Keratinocyte (primary cell): ENCODE measurements around the gene FAM13A. TPM values are rescaled to one million over a fixed set of nuclear protein-coding genes. Genes with fewer than 3 reads are reported as not detected.

ENCODE experiments used
- DNase-seq: peaks from one replicate; pipeline ENCODE4 v3.0.0-alpha.2; 2011; ENCODE audit warnings: low read depth, missing footprints, low spot score
- FAIRE-seq: peaks from 2 replicates; lab custom pipeline; 2011; peaks lifted over from hg19 to GRCh38; lab: Jason Lieb, UNC
- H2AFZ ChIP-seq: 2 replicates; pipeline ENCODE4 v1.6.0; 2012; ENCODE audit warnings: low read length, control low read depth, inconsistent platforms; ENCODE audit not compliant: control insufficient read depth
- H3K27ac ChIP-seq: 2 replicates; pipeline ENCODE4 v1.5.1; 2011; ENCODE audit warnings: low read length; ENCODE audit not compliant: control insufficient read depth, insufficient read depth
- H3K27me3 ChIP-seq: 3 replicates; pipeline ENCODE4 v1.6.0; 2011; ENCODE audit warnings: low read length; ENCODE audit not compliant: control insufficient read depth, insufficient read depth; ENCODE audit errors: extremely low read depth
- H3K36me3 ChIP-seq, 2 experiments: 2 replicates in 1 of 2; 3 replicates in 1 of 2; pipeline ENCODE4 v1.5.1; 2011; ENCODE audit warnings: low read length in 2 of 2, mild to moderate bottlenecking in 1 of 2; ENCODE audit not compliant: control insufficient read depth in 2 of 2, insufficient read depth in 2 of 2; ENCODE audit errors: extremely low read depth in 1 of 2
- H3K4me1 ChIP-seq: 3 replicates; pipeline ENCODE4 v1.5.1; 2011; ENCODE audit warnings: low read length; ENCODE audit not compliant: control insufficient read depth, insufficient read depth; ENCODE audit errors: extremely low read depth
- H3K4me2 ChIP-seq: 3 replicates; pipeline ENCODE4 v1.6.0; 2011; ENCODE audit warnings: low read depth, low read length; ENCODE audit not compliant: control insufficient read depth, insufficient read depth; ENCODE audit errors: extremely low read depth
- H3K4me3 ChIP-seq, 3 experiments: fragments of 200-600 bp in 1 of 3; sonication (generic) in 1 of 3; 2 replicates in 2 of 3; 3 replicates in 1 of 3; pipeline ENCODE4 v1.5.1; 2011 to 2016; ENCODE audit warnings: low read length in 3 of 3, mild to moderate bottlenecking in 3 of 3, control low read depth in 2 of 3, inconsistent platforms in 1 of 3, low read depth in 1 of 3, mixed read lengths in 1 of 3, mixed run types in 1 of 3, moderate library complexity in 1 of 3; ENCODE audit not compliant: control insufficient read depth in 2 of 3, insufficient read depth in 2 of 3; ENCODE audit errors: extremely low read depth in 1 of 3
- H3K79me2 ChIP-seq: 2 replicates; pipeline ENCODE4 v1.6.0; 2012; ENCODE audit warnings: low read length; ENCODE audit not compliant: control insufficient read depth, insufficient read depth
- H3K9ac ChIP-seq: 3 replicates; pipeline ENCODE4 v1.6.0; 2011; ENCODE audit warnings: low read length; ENCODE audit not compliant: control insufficient read depth, insufficient read depth; ENCODE audit errors: extremely low read depth
- H3K9me1 ChIP-seq: 3 replicates; pipeline ENCODE4 v1.6.0; 2011; ENCODE audit warnings: low read length; ENCODE audit not compliant: control insufficient read depth, insufficient read depth; ENCODE audit errors: extremely low read depth
- H3K9me3 ChIP-seq: 2 replicates; pipeline ENCODE4 v1.5.1; 2012; ENCODE audit warnings: low read depth, low read length; ENCODE audit not compliant: control insufficient read depth
- H4K20me1 ChIP-seq: 3 replicates; pipeline ENCODE4 v1.6.0; 2011; ENCODE audit warnings: low read length; ENCODE audit not compliant: control insufficient read depth, insufficient read depth; ENCODE audit errors: extremely low read depth
- EZH2 ChIP-seq: IDR thresholded peaks from one replicate; pipeline ENCODE4 v1.6.1; 2012; ENCODE audit warnings: inconsistent platforms, mild to moderate bottlenecking, low read length, moderate library complexity
- dilution Hi-C: fragments of 300-500 bp; cut with MboI; formaldehyde crosslinking; loops from one replicate; pipeline ENCODE4 v1.7.0; 2020; ENCODE audit warnings: low sequenced_read_pairs; ENCODE audit not compliant: extremely low pct_ligation_motif_present
- polyA plus RNA-seq, 5 experiments: library from polyadenylated mRNA; depleted of rRNA in 3 of 5; stranded (reverse) in 3 of 5; stranded (forward) in 1 of 5; unstranded in 1 of 5; fragments of >200 nt; gene quantifications; 1 replicate in 1 of 5; 2 replicates in 3 of 5; 3 replicates in 1 of 5; pipeline versions ENCODE4 v1.2.1 to v1.2.3, GENCODE V29; 2011 to 2012; ENCODE audit warnings: missing spikeins in 2 of 5, low read depth in 1 of 5, low replicate concordance in 1 of 5
- TF ChIP-seq, protein P1 (sequence below), 3 experiments: IDR thresholded peaks in 1 of 3; conservative IDR thresholded peaks in 1 of 3; optimal IDR thresholded peaks in 1 of 3; 2 replicates in 2 of 3; 3 replicates in 1 of 3; pipeline versions ENCODE3 to v1.5.1; 2011; ENCODE audit warnings: low read length in 3 of 3, mild to moderate bottlenecking in 3 of 3, moderate library complexity in 2 of 3, control low read depth in 1 of 3, inconsistent platforms in 1 of 3; ENCODE audit not compliant: insufficient read depth in 2 of 3; ENCODE audit errors: extremely low read depth in 1 of 3

The FAM13A gene
- polyA plus RNA-seq, 1 donor (not counting 4 experiments of a cell fraction or from before 2014, with no cell fraction given) = 6.0 TPM

DNA sequence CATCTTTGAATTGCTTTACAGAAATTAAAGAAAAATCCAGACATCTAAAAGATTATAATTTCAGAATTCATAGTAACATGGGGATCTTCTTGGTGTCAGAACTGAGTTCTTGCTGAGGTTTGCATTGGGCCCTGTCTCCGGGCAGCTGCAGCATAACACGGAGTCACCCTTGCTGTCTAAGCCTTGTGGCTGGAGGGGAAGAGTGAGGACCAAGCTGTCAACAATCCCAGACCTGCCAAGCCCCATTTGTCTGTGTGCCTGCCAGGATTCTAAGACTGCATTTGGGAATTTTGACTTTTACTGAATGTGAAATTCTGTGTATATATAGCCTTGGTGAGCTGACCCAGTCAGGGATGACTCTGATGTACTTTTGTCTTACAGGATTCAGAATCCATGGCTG, 334.2 kb downstream of the FAM13A start:
- H3K4me1 ChIP-seq = no peaks in the 10 kb centered on the region
- dilution Hi-C loops = no loop called here
- H3K9me3 ChIP-seq = no peaks in the 10 kb centered on the region
- no peak overlapping the region for H3K4me2 ChIP-seq
- no peak for DNase-seq
- H3K4me3 ChIP-seq = no peak overlapping the region
- TF ChIP-seq EZH2 = no peak
- TF ChIP-seq, protein P1, sequence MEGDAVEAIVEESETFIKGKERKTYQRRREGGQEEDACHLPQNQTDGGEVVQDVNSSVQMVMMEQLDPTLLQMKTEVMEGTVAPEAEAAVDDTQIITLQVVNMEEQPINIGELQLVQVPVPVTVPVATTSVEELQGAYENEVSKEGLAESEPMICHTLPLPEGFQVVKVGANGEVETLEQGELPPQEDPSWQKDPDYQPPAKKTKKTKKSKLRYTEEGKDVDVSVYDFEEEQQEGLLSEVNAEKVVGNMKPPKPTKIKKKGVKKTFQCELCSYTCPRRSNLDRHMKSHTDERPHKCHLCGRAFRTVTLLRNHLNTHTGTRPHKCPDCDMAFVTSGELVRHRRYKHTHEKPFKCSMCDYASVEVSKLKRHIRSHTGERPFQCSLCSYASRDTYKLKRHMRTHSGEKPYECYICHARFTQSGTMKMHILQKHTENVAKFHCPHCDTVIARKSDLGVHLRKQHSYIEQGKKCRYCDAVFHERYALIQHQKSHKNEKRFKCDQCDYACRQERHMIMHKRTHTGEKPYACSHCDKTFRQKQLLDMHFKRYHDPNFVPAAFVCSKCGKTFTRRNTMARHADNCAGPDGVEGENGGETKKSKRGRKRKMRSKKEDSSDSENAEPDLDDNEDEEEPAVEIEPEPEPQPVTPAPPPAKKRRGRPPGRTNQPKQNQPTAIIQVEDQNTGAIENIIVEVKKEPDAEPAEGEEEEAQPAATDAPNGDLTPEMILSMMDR (optimal IDR thresholded peaks at IDR 0.05 in 1 of 3, IDR thresholded peaks at IDR 0.05 in 1 of 3, conservative IDR thresholded peaks at IDR 0.05 in 1 of 3; ENCODE audit: extremely low read depth in 1 of 3, insufficient read depth in 2 of 3, low read length in 3 of 3) = no peak
- no peak overlapping the region for H3K9ac ChIP-seq
- H4K20me1 ChIP-seq = no peaks in the 10 kb centered on the region
- no peak overlapping the region for H2AFZ ChIP-seq
- no peaks in the 10 kb centered on the region for H3K27me3 ChIP-seq
- no peak overlapping the region for H3K27ac ChIP-seq
- H3K36me3 ChIP-seq = peaks cover 14 to 30% of the 10 kb centered on the region in 2 experiments
- H3K9me1 ChIP-seq = no peaks in the 10 kb centered on the region
- no peak for FAIRE-seq
- H3K79me2 ChIP-seq = no peaks in the 10 kb centered on the region

DNA sequence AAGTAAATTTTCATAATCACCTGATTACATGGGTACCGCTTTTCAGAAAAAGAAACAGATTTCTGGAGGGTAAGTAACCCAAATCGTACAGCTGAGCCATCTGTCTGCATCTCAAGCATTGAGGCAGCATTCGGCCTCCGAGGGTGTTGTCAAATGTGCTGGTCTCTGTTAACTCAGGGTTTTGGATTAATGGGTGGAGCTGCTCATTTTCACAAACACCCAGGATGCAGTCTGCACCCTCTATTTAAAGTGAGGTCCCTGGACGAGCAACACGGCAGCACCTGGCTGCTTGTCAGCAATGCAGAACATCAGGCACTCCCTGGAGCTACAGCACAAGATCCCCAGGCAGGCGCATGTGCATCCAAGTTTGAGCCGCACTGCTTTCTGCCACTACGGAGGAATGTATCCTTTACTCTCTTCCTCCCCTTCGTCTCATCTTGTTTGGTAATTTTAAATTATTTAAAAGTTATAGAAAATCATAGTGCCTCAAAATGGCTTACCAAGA, 334.7 kb downstream of the FAM13A start:
- H2AFZ ChIP-seq = no peak overlapping the region
- H3K79me2 ChIP-seq = no peaks in the 10 kb centered on the region
- H3K27ac ChIP-seq = no peak overlapping the region
- DNase-seq = no peak
- H3K4me1 ChIP-seq = no peaks in the 10 kb centered on the region
- H3K9me3 ChIP-seq = no peaks in the 10 kb centered on the region
- dilution Hi-C loops = no loop called here
- TF ChIP-seq, protein P1 (optimal IDR thresholded peaks at IDR 0.05 in 1 of 3, IDR thresholded peaks at IDR 0.05 in 1 of 3, conservative IDR thresholded peaks at IDR 0.05 in 1 of 3; ENCODE audit: extremely low read depth in 1 of 3, insufficient read depth in 2 of 3, low read length in 3 of 3) = no peak
- H3K4me3 ChIP-seq = no peak overlapping the region
- no peaks in the 10 kb centered on the region for H3K27me3 ChIP-seq
- no peak for FAIRE-seq
- H4K20me1 ChIP-seq = no peaks in the 10 kb centered on the region
- peaks cover 12 to 31% of the 10 kb centered on the region in 2 experiments for H3K36me3 ChIP-seq
- no peak overlapping the region for H3K4me2 ChIP-seq
- H3K9ac ChIP-seq = no peak overlapping the region
- H3K9me1 ChIP-seq = no peaks in the 10 kb centered on the region
